ENCODE results near the gene FAM118B.

DNA sequence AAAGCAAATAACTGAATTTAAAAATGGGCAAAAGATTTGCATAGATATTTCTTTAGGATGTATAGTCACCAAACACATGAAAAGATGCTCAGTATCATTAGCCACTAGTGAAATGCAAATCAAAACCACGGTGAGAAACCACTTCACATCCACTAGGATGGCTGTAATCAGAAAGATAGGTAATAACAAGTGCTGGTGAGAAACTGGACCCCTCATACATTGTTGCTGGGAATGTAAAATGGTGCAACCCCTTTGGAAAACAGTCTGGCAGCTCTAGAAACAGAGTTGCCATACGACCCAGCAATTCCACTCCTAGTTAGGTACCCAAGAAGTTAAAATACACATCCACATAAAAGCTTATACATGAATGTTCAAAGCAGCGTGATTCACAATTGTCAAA lies 16.5 kb upstream of the FAM118B start:
- TF ChIP-seq, protein P1, sequence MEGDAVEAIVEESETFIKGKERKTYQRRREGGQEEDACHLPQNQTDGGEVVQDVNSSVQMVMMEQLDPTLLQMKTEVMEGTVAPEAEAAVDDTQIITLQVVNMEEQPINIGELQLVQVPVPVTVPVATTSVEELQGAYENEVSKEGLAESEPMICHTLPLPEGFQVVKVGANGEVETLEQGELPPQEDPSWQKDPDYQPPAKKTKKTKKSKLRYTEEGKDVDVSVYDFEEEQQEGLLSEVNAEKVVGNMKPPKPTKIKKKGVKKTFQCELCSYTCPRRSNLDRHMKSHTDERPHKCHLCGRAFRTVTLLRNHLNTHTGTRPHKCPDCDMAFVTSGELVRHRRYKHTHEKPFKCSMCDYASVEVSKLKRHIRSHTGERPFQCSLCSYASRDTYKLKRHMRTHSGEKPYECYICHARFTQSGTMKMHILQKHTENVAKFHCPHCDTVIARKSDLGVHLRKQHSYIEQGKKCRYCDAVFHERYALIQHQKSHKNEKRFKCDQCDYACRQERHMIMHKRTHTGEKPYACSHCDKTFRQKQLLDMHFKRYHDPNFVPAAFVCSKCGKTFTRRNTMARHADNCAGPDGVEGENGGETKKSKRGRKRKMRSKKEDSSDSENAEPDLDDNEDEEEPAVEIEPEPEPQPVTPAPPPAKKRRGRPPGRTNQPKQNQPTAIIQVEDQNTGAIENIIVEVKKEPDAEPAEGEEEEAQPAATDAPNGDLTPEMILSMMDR (IDR thresholded peaks at IDR 0.05) = no peak
- TF ChIP-seq POLR2A (IDR thresholded peaks at IDR 0.05) = no peak
